GM12801 (cell line): Measurements from ENCODE around the gene WDR90.

Experiments used
- CTCF ChIP-seq: IDR thresholded peaks from one replicate; pipeline ENCODE4 v1.5.1; 2011; ENCODE audit warnings: control low read depth; ENCODE audit not compliant: insufficient read length; ENCODE audit errors: extremely low read depth

Gene WDR90

DNA sequence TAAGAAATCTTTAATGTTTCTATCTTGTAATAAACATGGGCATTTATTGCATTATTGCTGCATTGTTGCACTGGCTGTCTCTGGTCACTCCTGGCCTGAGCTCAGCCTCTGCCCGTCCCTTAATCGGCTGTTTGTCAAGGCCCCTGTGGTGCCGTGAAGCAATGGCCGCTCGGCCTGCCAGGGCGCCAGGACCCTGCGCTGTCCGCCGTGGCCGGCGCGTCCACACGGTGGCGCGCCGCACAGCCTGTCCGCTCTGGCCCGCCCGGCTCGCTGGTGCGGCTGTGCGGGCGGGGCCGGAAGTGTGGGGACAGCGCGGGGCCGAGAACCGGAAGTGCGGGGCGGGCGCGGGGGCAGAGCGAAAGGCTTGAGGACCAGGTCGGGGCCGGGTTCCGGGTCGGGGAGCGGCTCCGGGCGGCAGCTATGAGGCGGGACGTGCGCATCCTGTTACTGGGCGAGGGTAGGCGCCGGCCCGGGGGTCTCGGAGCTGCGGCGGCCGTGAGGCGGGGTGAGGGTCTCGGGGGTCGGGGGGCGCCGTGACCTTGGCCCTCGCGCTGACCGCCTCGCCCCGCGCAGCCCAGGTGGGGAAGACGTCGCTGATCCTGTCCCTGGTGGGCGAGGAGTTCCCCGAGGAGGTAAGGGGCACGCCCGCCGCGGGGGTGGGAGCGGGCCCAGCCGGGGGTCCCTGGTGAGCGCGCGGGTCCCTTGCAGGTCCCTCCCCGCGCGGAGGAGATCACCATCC lies 18.8 kb downstream of the WDR90 start, which contains the start of gene RHOT2:
TSS of gene RHOT2 (plus strand) at position 353 of the 739 bp plus-strand sequence. CDS start at position 421, 68 bp downstream.
- no peak for TF ChIP-seq CTCF

- no peak for TF ChIP-seq CTCF
These were observed 19.5 kb downstream of the WDR90 start for GRCh38 chr16:668519-669171.

- TF ChIP-seq CTCF, result no peak
These were observed 20.5 kb downstream of the WDR90 start for GRCh38 chr16:669666-670065.

- no peak for TF ChIP-seq CTCF
These were observed 21.6 kb downstream of the WDR90 start for GRCh38 chr16:670485-671352.

- no peak for TF ChIP-seq CTCF
These were observed 22.4 kb downstream of the WDR90 start for GRCh38 chr16:671353-672131.

- no peak for TF ChIP-seq CTCF
These were observed 23.2 kb downstream of the WDR90 start for GRCh38 chr16:672371-672770.

DNA sequence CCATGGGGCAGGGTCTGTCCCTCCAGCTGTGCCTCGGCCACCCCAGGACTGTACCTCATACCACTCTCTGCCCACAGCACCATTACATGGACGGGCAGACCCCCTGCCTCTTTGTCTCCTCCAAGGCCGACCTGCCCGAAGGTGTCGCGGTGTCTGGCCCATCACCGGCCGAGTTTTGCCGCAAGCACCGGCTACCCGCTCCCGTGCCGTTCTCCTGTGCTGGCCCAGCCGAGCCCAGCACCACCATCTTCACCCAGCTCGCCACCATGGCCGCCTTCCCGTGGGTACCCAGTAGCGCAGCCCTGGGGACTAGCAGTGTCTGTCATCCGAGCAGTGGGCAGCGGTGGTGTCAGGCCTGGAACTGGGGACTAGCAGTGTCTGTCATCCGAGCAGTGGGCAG lies 23.7 kb downstream of the WDR90 start:
- TF ChIP-seq CTCF, result no peak
